Measurements from ENCODE around the gene MLXIP. TPM values are rescaled to one million over a fixed set of nuclear protein-coding genes. Genes with fewer than 3 reads are reported as not detected.

The MLXIP gene
- total RNA-seq, 1 experiment from 2014 or later = 16.7 TPM

- CTCF ChIA-PET = no interaction called here
These were observed 89.9 kb downstream of the MLXIP start for GRCh38 chr12:122168492-122168891.

GRCh38 chr12:122171399-122171798, 92.8 kb downstream of the MLXIP start:
- no peaks in the 10 kb centered on the region for H3K79me2 ChIP-seq (ENCODE audit: low read length)
- H3K9ac ChIP-seq (ENCODE audit: low read length) = no peak overlapping the region
- ChIA-PET CTCF (no interaction called here), POLR2A (ENCODE audit: unreplicated experiment) (no interaction called here)
- no peaks in the 10 kb centered on the region for H3F3A ChIP-seq (ENCODE audit: low read length, unreplicated experiment)
- no peaks in the 10 kb centered on the region for H3K9me2 ChIP-seq (replicated peaks; ENCODE audit: low read length)
- DNase-seq (no peak), ATAC-seq (no peak)
- H4K20me1 ChIP-seq (ENCODE audit: low read length) = no peaks in the 10 kb centered on the region
- H3K27me3 ChIP-seq (ENCODE audit: low read length) = no peaks in the 10 kb centered on the region
- H3K27ac ChIP-seq (ENCODE audit: low read length) = no peak overlapping the region
- TF ChIP-seq EZH2 (IDR thresholded peaks at IDR 0.05; ENCODE audit: low read length, unreplicated experiment) (no peak), EZH2phosphoT487 (IDR thresholded peaks at IDR 0.05; ENCODE audit: borderline replicate concordance, low read length) (no peak), CTCF (conservative IDR thresholded peaks at IDR 0.05; ENCODE audit: low read depth, low read length) (no peak)
- H3K36me3 ChIP-seq (ENCODE audit: low read depth, low read length) = no peaks in the 10 kb centered on the region
- no peak overlapping the region for H2AFZ ChIP-seq (ENCODE audit: low read length)
- no peaks in the 10 kb centered on the region for H3K4me1 ChIP-seq (ENCODE audit: insufficient read depth, low read length)
- intact Hi-C loops (cut with micrococcal nuclease) = no loop called here
- no peaks in the 10 kb centered on the region for H3K9me3 ChIP-seq (ENCODE audit: low read length)
- no TSS peak for BruUV-seq (replicated peaks)
- no peak overlapping the region for H3K4me2 ChIP-seq (ENCODE audit: low read length)
- H3K4me3 ChIP-seq (ENCODE audit: low read length) = no peak overlapping the region

More at GRCh38 chr12:122168492-122168891, 89.9 kb downstream of the MLXIP start:
- H3F3A ChIP-seq (ENCODE audit: low read length, unreplicated experiment) = no peaks in the 10 kb centered on the region
- no peaks in the 10 kb centered on the region for H3K27me3 ChIP-seq (ENCODE audit: low read length)
- H3K9me2 ChIP-seq (replicated peaks; ENCODE audit: low read length) = no peaks in the 10 kb centered on the region
- no peaks in the 10 kb centered on the region for H3K79me2 ChIP-seq (ENCODE audit: low read length)
- no peaks in the 10 kb centered on the region for H3K36me3 ChIP-seq (ENCODE audit: low read depth, low read length)
- H3K4me2 ChIP-seq (ENCODE audit: low read length) = no peak overlapping the region
- no peak overlapping the region for H3K4me3 ChIP-seq (ENCODE audit: low read length)
- H3K4me1 ChIP-seq (ENCODE audit: insufficient read depth, low read length) = no peaks in the 10 kb centered on the region
- no TSS peak for BruUV-seq (replicated peaks)
- TF ChIP-seq EZH2phosphoT487 (IDR thresholded peaks at IDR 0.05; ENCODE audit: borderline replicate concordance, low read length) = no peak
- no peak for TF ChIP-seq EZH2 (IDR thresholded peaks at IDR 0.05; ENCODE audit: low read length, unreplicated experiment)
- no peak for TF ChIP-seq CTCF (conservative IDR thresholded peaks at IDR 0.05; ENCODE audit: low read depth, low read length)
- H3K9ac ChIP-seq (ENCODE audit: low read length) = no peak overlapping the region
- DNase-seq (no peak), ATAC-seq (no peak)
- H2AFZ ChIP-seq (ENCODE audit: low read length) = no peak overlapping the region
- no peaks in the 10 kb centered on the region for H4K20me1 ChIP-seq (ENCODE audit: low read length)
- POLR2A ChIA-PET (ENCODE audit: unreplicated experiment) = no interaction called here
- intact Hi-C loops (cut with micrococcal nuclease) = no loop called here
- H3K9me3 ChIP-seq (ENCODE audit: low read length) = no peaks in the 10 kb centered on the region
- H3K27ac ChIP-seq (ENCODE audit: low read length) = no peak overlapping the region

DNA sequence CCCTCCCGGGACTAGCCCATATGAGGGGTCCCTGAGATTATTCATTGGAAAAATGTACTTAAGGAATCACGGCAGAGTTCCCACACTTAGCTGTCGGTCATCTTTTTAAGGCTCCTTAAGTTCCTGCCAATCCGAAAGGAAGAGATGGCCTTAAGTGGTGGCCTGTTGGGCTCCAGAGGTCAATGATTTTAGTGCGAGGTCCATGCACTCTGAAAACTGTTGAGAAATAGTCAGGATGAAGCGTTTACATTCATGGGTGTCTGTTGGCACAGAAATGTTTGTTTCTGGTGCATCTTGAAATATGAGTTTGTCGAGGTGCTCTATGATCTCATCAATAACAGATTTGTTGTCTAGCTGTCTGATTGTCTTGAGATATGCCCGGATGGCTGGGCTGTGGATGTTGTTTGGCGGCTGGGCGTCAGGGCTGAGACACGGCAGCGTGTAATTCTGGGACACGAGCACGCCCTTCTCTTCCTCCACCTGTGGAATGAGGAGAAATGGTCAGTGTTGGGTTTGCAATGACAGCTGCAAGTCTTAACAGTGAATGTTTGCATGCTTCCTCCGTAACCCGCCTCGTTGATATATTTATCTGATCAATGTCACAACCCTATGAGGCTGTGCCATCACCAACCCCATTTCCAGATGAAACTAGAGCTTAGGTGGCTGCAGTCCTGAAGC, 93.8 kb downstream of the MLXIP start:
- Histone ChIP-seq H3K27me3 (ENCODE audit: low read length) (no peaks in the 10 kb centered on the region), H3K4me2 (ENCODE audit: low read length) (no peak overlapping the region), H2AFZ (ENCODE audit: low read length) (no peak overlapping the region), H3K9me3 (ENCODE audit: low read length) (no peaks in the 10 kb centered on the region), H3K4me3 (ENCODE audit: low read length) (no peak overlapping the region), H3K27ac (ENCODE audit: low read length) (no peak overlapping the region), H3F3A (ENCODE audit: low read length, unreplicated experiment) (no peaks in the 10 kb centered on the region), H3K4me1 (ENCODE audit: insufficient read depth, low read length) (no peaks in the 10 kb centered on the region), H3K79me2 (ENCODE audit: low read length) (no peaks in the 10 kb centered on the region), H4K20me1 (ENCODE audit: low read length) (no peaks in the 10 kb centered on the region), H3K36me3 (ENCODE audit: low read depth, low read length) (no peaks in the 10 kb centered on the region), H3K9me2 (replicated peaks; ENCODE audit: low read length) (no peaks in the 10 kb centered on the region), H3K9ac (ENCODE audit: low read length) (no peak overlapping the region)
- ATAC-seq (no peak), DNase-seq (no peak)
- CTCF ChIA-PET = no interaction called here
- no TSS peak for BruUV-seq (replicated peaks)
- TF ChIP-seq EZH2phosphoT487 (IDR thresholded peaks at IDR 0.05; ENCODE audit: borderline replicate concordance, low read length) (no peak), EZH2 (IDR thresholded peaks at IDR 0.05; ENCODE audit: low read length, unreplicated experiment) (no peak), CTCF (conservative IDR thresholded peaks at IDR 0.05; ENCODE audit: low read depth, low read length) (no peak)
- intact Hi-C loops (cut with micrococcal nuclease) = no loop called here
- POLR2A ChIA-PET (ENCODE audit: unreplicated experiment) = no interaction called here

All from PC-3 (cell line).